Measurements from ENCODE around the gene C10orf90. TPM values are rescaled to one million over a fixed set of nuclear protein-coding genes. Genes with fewer than 3 reads are reported as not detected.

The C10orf90 gene
- total RNA-seq, 4 donors from 2014 or later = 2.7 to 5.8 (median 4.0) TPM

DNA sequence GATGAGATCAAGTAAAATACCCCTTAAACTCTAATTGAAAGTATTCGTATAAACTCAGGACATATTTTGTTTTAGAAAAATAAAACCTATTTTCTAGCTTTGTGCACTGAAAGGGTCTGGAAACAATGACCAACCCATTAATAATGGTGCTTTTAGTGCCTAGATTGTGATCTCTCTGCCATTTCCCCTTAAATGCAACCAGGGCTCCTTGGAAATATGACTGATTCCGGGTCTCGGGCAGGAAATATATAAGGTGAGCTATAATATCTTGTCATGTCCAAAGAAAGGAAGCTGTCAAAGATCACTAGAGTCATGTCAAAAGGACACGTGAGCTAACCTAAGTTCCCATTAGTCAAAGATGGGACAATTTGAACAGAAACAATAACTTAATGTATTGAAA, 269.9 kb downstream of the C10orf90 start:
- intact Hi-C loops (cut with DNase I; ENCODE audit: low total_unique reads) = no loop called here
- TF ChIP-seq, protein P1, sequence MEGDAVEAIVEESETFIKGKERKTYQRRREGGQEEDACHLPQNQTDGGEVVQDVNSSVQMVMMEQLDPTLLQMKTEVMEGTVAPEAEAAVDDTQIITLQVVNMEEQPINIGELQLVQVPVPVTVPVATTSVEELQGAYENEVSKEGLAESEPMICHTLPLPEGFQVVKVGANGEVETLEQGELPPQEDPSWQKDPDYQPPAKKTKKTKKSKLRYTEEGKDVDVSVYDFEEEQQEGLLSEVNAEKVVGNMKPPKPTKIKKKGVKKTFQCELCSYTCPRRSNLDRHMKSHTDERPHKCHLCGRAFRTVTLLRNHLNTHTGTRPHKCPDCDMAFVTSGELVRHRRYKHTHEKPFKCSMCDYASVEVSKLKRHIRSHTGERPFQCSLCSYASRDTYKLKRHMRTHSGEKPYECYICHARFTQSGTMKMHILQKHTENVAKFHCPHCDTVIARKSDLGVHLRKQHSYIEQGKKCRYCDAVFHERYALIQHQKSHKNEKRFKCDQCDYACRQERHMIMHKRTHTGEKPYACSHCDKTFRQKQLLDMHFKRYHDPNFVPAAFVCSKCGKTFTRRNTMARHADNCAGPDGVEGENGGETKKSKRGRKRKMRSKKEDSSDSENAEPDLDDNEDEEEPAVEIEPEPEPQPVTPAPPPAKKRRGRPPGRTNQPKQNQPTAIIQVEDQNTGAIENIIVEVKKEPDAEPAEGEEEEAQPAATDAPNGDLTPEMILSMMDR (IDR thresholded peaks at IDR 0.05) = no peak
- no peak for TF ChIP-seq POLR2A (IDR thresholded peaks at IDR 0.05)
- no peak overlapping the region for H3K4me3 ChIP-seq (ENCODE audit: low read depth, poor library complexity, severe bottlenecking)
- 80 to 84% methylated on average over 4 of the region's 4 CpGs for WGBS, 2 donors
- DNase-seq (ENCODE audit: low spot score in 2 of 2) = no peak

DNA sequence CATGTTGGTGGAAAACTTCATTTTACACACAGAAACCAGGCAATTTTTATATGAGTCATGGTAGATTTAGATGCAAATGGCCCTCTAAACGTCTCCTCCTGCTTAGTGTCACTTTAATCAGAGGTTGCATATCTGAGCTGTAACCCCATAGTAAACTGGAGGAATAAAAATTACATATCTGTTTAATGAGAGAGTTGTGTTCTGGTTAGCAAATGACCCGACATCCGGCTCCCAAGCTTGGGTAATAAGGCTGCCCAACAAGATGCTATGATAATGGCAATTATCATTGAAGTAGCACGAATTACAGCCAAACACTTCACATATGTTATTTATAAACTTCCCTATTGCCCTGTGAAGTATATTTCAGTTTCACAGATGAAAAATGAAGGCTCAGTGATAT, 271.6 kb downstream of the C10orf90 start:
- no peak for DNase-seq (ENCODE audit: low spot score in 2 of 2)
- 71 to 73% methylated on average over 4 of the region's 4 CpGs for WGBS, 2 donors

DNA sequence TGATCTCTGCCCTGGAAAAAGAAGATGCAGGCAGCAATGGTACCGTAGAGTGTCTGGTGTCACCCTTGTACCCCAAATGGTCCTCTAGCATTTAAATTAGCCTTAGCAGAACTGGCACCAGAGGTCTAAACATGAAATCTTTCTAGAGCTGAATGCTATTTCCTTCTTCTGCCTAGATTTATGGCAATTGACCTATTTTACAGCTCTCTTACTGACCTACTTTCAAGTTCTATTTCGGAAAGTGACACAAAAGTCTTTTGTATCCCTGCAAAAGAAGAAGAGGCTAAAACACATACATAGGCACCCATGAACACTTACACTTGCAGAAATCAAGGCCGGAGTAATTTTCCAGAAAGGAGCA, 272.1 kb downstream of the C10orf90 start:
- WGBS, 2 donors = 63 to 82% methylated on average over 3 of the region's 3 CpGs
- intact Hi-C loops (cut with DNase I; ENCODE audit: low total_unique reads) = no loop called here
- no peak for TF ChIP-seq POLR2A (IDR thresholded peaks at IDR 0.05)
- TF ChIP-seq, protein P1 (IDR thresholded peaks at IDR 0.05) = no peak
- no peak overlapping the region for H3K4me3 ChIP-seq (ENCODE audit: low read depth, poor library complexity, severe bottlenecking)
- DNase-seq (ENCODE audit: low spot score in 2 of 2) = no peak

More for the DNA sequence above, 271.6 kb downstream of the C10orf90 start:
- no peak overlapping the region for H3K4me3 ChIP-seq (ENCODE audit: low read depth, poor library complexity, severe bottlenecking)
- intact Hi-C loops (cut with DNase I; ENCODE audit: low total_unique reads) = no loop called here
- TF ChIP-seq POLR2A (IDR thresholded peaks at IDR 0.05) = no peak
- TF ChIP-seq, protein P1 (IDR thresholded peaks at IDR 0.05) = no peak

DNA sequence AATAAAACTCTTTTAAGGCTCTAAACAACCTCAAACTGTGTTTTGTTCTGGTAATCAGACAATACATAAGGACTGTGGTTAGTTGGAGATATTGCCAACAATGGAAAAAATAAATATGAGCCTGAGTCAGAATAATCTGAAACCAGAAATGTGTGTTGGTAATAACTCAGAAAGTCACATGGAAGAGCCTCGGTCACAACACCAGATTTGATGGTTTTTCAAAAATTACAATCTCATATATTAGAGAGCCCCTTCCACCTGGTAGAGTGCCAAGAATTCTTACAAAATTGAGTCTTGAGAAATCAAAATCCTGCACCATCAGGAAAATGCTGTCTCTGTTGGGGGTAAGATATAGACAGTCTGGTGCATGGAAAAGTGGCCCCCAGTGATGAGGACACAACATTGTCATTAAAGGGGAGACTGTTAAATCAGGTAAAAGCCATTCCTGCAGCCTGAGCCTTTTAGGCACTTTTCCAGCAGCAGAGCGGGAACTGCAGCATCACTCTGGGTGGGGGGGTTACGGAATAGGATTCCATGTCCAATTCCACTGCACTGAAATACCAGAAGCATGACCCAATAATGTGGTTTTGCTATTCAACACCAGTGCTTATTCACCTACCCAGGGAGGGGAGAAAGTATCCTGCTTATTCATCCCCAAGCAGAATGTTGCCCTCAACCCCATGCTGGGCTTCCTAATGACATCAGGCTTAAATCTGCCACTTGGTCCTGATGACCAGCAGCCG, 272.7 kb downstream of the C10orf90 start:
- H3K4me3 ChIP-seq (ENCODE audit: low read depth, poor library complexity, severe bottlenecking) = no peak overlapping the region
- WGBS, 2 donors = 67 to 73% methylated on average over 4 of the region's 4 CpGs
- no peak for DNase-seq (ENCODE audit: low spot score in 2 of 2)
- TF ChIP-seq, protein P1 (IDR thresholded peaks at IDR 0.05) = no peak
- TF ChIP-seq POLR2A (IDR thresholded peaks at IDR 0.05) = no peak
- intact Hi-C loops (cut with DNase I; ENCODE audit: low total_unique reads) = no loop called here

DNA sequence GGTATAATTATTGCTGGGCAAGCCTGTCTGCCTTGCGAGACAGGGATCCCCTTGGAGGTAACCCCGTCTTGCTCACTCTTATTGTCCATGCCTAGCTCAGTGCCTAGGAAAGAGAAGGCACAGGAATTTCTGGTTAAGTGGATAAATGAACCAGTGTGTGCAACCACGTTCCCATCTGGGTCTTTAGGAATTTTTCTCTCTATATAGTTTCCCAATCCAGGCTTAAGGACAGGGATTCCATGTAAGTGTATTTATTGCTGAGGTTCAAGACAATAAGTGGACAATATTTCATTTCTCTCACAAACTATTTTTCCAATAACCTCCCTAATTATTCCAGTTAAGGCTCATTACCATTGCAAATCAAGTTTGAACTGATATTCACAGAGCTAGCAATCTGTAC, 273.3 kb downstream of the C10orf90 start:
- 86 to 92% methylated on average over 3 of the region's 3 CpGs for WGBS, 2 donors
- intact Hi-C loops (cut with DNase I; ENCODE audit: low total_unique reads) = no loop called here
- TF ChIP-seq, protein P1 (IDR thresholded peaks at IDR 0.05) = no peak
- no peak for TF ChIP-seq POLR2A (IDR thresholded peaks at IDR 0.05)

DNA sequence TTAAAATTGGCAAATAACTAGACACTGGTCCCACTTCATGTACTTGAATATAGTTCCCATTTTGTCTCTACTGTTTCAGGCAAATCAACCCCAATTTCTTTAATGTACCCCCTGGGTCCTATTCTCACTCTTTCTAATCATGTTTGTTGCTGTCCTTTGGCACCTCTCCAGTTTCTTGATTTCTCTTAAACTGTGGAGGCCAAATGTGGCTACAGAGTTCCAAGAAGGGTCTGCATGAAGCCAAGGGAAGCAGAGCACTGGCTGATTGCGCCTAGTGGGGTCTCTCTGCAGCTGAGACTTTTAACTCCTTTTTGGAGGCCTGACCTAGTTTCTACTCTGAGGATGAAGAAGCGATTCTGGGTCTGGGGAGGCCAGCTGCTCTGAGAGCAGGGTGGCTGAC, 275.5 kb downstream of the C10orf90 start:
- DNase-seq (ENCODE audit: low spot score in 2 of 2) = no peak
- TF ChIP-seq POLR2A (IDR thresholded peaks at IDR 0.05) = no peak
- TF ChIP-seq, protein P1 (IDR thresholded peaks at IDR 0.05) = no peak
- no peak overlapping the region for H3K4me3 ChIP-seq (ENCODE audit: low read depth, poor library complexity, severe bottlenecking)
- WGBS, 2 donors = 87 to 91% methylated on average over 2 of the region's 2 CpGs
- intact Hi-C loops (cut with DNase I; ENCODE audit: low total_unique reads) = no loop called here

More for the DNA sequence above, 273.3 kb downstream of the C10orf90 start:
- no peak for DNase-seq (ENCODE audit: low spot score in 2 of 2)
- no peak overlapping the region for H3K4me3 ChIP-seq (ENCODE audit: low read depth, poor library complexity, severe bottlenecking)
